ENCODE measurements around the gene CD53.

- TF ChIP-seq CTCF (IDR thresholded peaks at IDR 0.05; ENCODE audit: insufficient read depth, low read length) (no peak), POLR2AphosphoS5 (IDR thresholded peaks at IDR 0.05; ENCODE audit: low read depth) (no peak), SPI1 (IDR thresholded peaks at IDR 0.05; ENCODE audit: borderline replicate concordance, low read depth) (no peak)
Observed at GRCh38 chr1:110916669-110917306, 43.8 kb downstream of the CD53 start.
